ENCODE measurements around the gene KPNA6.
"Not testable (repeated sequence)": the region's sequence is repeated elsewhere in the genome, so short reads cannot be mapped to it uniquely, and the experiment has no call there.

KPNA6 gene

GRCh38 chr1:32151319-32151787 is 43.5 kb downstream of the KPNA6 start:
- no peak overlapping the region for H3K4me3 ChIP-seq (ENCODE audit: low read depth, low read length)
- TF ChIP-seq CTCF (IDR thresholded peaks at IDR 0.05; ENCODE audit: low read depth, low read length): no peak

- TF ChIP-seq CTCF (IDR thresholded peaks at IDR 0.05; ENCODE audit: low read depth, low read length): no peak
- H3K4me3 ChIP-seq (ENCODE audit: low read depth, low read length): no peak overlapping the region
These were observed 51.3 kb downstream of the KPNA6 start for GRCh38 chr1:32159189-32159588.

GRCh38 chr1:32163405-32163804 is 55.5 kb downstream of the KPNA6 start:
- H3K4me3 ChIP-seq (ENCODE audit: low read depth, low read length): no peak overlapping the region
- no peak for TF ChIP-seq CTCF (IDR thresholded peaks at IDR 0.05; ENCODE audit: low read depth, low read length)

GRCh38 chr1:32165633-32166032 is 57.8 kb downstream of the KPNA6 start:
- not testable (repeated sequence) for H3K4me3 ChIP-seq (ENCODE audit: low read depth, low read length)

- no peak for TF ChIP-seq CTCF (IDR thresholded peaks at IDR 0.05; ENCODE audit: low read depth, low read length)
These were observed 63.1 kb downstream of the KPNA6 start for GRCh38 chr1:32170991-32171390.

GRCh38 chr1:32172621-32173245 is 64.9 kb downstream of the KPNA6 start:
- no peak overlapping the region for H3K4me3 ChIP-seq (ENCODE audit: low read depth, low read length)
- no peak for TF ChIP-seq CTCF (IDR thresholded peaks at IDR 0.05; ENCODE audit: low read depth, low read length)

More at GRCh38 chr1:32170991-32171390, 63.1 kb downstream of the KPNA6 start:
- H3K4me3 ChIP-seq (ENCODE audit: low read depth, low read length): no peak overlapping the region

GRCh38 chr1:32178380-32179192 is 70.7 kb downstream of the KPNA6 start:
- TF ChIP-seq CTCF (IDR thresholded peaks at IDR 0.05; ENCODE audit: low read depth, low read length): no peak
- H3K4me3 ChIP-seq (ENCODE audit: low read depth, low read length): no peak overlapping the region

Measured in WI38 (cell line).